GM19452 (cell line): ENCODE data around the gene BDH1.
"Not testable (repeated sequence)": the region's sequence is repeated elsewhere in the genome, so short reads cannot be mapped to it uniquely, and the experiment has no call there.

Experiments
- ATAC-seq: cut with Tn5 transposase; IDR thresholded peaks from one replicate; pipeline ENCODE4 v1.9.1; 2021; ENCODE audit not compliant: unreplicated experiment

The BDH1 gene

GRCh38 chr3:197490098-197491058 is 65.4 kb downstream of the BDH1 start:
- ATAC-seq = no peak

DNA sequence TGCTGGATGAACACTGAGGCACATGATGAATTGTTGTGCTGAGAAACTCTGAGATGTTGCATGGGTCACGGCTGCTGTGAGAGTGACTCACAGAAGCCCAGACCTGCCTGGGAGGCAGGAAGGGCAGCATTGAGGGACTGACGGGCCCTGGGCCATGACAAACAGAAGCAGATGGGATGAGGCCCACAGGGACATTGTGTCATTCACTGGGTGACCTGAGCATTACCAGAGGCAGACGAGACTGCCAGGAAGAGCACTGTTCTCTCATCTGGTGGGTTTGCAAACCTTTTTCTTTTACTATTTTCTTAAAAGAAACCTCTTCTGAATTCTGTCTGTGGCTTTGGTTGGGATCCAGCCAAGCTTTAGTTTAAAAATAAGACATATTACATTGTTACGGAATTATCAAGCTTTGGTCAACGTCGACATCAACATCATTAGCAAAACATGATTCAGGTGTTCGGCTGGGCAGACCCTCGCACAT is 67.8 kb downstream of the BDH1 start:
- no peak for ATAC-seq

DNA sequence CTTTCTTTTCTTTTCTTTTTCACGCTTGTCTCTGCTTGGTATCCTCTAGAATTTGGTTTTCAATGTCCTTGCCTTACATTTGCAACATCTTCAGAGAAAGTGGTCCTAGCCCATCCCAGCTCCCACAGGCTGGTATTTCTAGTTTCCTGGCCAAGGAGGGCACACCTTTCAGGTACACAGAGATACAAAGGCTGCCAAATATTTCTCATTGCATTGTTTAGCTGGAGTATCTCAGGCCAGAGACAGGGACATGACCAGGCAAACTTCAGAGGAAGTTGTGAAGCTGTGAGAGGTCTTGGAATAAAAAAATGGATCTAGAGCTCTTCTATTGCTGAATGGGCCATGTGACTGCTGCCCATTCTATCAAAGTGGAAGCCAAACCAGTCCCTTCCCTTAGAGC is 68.9 kb downstream of the BDH1 start:
- no peak for ATAC-seq

DNA sequence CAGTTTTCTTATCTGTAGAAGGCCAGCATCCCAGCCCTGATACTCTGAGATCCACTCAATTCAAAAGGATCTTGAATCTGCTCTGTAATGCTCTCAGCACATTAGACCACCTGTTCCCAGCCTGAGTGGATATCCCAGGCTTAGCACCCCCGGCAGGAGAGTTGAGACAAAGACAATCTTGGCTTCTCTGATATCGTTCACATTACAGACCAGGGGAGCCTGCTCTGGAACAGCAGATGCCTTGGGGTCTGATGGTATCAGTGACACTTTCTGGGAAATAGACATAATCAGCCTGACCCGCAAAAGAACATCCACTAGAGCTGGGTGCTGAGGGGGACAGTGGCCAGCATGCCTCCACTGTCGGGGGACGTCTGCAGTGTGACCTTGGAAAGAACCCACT is 70.6 kb downstream of the BDH1 start:
- ATAC-seq = no peak

- ATAC-seq = no peak
Observed at GRCh38 chr3:197484204-197484901, 71.4 kb downstream of the BDH1 start.

- no peak for ATAC-seq
Observed at GRCh38 chr3:197482001-197482400, 73.8 kb downstream of the BDH1 start.

GRCh38 chr3:197480320-197480719 is 75.4 kb downstream of the BDH1 start:
- ATAC-seq = no peak

DNA sequence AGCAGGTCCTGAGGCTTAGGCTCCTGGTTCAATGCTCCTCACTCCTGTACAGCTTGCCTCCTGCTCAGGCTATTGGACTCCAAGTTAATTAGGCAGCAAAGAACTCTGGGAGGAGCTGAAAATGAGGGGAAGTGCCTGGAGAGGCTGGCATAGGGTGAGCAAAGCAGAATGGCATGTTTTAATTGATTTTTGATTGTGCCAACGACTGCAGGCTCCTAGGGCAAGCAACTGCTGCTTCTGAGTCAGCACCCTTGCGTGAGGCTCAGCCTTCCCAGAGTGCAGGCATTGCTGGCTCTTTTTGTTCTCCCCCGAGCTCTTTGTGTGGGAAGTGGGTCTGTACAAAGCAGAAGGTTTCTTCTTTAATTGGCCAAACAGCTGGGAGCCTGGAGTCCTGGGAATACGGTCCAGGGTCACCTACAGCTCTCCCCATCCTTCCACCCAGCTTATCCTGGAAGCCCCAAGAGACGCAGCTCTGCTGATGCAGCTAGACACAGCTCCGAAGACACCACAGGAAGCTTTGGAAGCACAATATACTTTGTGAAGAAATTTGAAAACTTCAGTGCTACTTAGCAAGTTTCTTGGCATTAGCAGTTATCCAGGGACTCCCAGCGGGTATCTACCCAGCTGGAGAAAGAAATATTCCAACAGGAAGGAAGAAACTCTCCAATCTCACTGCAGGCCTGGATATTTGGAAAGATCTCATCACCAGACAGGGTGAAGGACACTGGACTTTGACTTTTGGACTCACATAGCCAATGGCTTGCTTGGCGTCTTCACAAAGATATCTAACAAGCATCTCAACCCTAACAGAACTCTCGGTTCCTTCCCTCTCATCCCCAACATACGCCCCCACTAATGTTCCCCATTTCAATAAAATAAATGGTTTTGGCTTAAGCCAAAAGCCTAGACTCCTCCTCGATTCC is 76.8 kb downstream of the BDH1 start:
- ATAC-seq = no peak

DNA sequence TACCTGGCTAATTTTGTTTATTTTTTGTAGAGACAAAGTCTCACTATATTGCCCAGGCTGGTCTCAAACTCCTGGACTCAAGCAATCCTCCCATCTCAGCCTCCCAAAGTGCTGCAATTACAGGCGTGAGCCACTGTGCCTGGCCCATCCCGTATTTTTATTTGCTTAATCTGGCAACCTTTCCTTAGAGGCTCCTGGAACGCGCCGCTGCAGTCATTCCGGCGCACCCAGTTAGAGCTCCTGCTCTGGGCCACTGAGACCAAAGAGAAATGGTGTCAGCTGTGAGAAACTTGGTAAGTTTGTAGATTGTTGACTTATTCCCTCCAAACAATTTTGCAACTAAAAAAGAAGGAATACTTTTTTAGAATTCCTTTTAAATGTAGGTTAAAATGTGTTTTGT is 78.0 kb downstream of the BDH1 start:
- not testable (repeated sequence) for ATAC-seq

- no peak for ATAC-seq
Observed at GRCh38 chr3:197475997-197476525, 79.7 kb downstream of the BDH1 start.

DNA sequence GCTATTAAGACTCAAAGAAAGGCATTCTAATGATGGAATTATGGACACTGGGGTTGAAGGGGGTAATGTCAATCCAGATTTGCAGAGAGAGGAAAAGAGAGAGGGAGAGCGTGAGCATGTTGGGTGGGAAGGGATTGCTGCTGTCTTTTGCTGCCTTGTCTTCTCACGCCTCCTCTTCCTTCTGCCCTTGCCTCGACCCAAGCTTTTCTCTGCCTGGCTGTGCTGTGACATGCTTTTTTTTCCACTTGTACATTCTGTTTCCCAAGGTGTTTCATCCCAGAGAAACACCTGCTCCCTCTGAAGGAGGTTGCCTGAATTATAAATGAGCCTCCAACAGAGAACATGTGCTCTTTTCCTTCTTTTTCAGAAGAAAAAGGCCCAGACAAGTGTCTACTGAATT is 80.3 kb downstream of the BDH1 start:
- ATAC-seq = no peak

DNA sequence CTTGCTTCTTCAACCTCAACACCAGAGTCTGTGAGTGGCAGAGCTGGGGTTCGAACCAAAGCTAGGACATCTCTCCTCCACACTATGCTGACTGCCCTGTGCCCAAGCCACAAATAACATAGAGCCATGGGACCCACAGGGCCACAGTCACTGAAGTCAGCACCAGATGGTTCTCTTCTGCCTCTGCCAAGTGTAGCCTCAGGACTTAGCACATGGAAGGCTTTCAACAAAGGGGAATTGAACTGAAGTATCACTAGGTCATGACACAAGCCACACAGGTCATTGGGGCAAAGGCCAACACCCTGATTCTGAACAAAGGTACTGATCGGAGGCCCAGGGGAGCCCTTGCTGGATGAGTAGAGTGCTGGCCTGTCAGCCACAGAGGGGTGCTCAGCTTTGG is 83.6 kb downstream of the BDH1 start:
- ATAC-seq = no peak

- no peak for ATAC-seq
Observed at GRCh38 chr3:197471221-197472010, 84.4 kb downstream of the BDH1 start.

DNA sequence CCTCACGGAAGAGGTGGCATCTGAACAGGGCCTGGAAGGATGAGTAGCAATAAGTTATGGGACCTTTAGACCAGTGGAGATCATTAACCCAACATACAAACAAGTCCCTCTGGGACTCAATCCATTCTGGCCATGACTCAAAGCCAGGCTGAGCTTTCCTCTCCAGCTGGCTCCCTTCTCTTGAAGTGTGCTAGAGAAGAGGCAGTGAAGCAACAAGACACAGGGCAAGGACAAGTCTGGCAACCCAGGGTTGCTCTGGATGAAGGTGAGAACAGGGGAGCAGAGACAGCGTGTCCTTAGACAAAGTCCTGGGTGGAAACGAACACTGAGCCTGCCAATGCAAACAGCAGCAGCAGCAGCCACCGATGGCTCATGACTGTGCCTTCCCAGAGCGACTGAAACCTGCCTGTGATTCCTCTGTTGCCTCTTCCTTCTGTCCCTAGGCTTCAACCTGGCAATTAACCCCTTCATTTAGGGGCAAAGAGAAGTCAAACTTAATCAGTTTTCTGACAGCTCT is 86.8 kb downstream of the BDH1 start:
- ATAC-seq = no peak

- no peak for ATAC-seq
Observed at GRCh38 chr3:197468167-197468566, 87.6 kb downstream of the BDH1 start.

DNA sequence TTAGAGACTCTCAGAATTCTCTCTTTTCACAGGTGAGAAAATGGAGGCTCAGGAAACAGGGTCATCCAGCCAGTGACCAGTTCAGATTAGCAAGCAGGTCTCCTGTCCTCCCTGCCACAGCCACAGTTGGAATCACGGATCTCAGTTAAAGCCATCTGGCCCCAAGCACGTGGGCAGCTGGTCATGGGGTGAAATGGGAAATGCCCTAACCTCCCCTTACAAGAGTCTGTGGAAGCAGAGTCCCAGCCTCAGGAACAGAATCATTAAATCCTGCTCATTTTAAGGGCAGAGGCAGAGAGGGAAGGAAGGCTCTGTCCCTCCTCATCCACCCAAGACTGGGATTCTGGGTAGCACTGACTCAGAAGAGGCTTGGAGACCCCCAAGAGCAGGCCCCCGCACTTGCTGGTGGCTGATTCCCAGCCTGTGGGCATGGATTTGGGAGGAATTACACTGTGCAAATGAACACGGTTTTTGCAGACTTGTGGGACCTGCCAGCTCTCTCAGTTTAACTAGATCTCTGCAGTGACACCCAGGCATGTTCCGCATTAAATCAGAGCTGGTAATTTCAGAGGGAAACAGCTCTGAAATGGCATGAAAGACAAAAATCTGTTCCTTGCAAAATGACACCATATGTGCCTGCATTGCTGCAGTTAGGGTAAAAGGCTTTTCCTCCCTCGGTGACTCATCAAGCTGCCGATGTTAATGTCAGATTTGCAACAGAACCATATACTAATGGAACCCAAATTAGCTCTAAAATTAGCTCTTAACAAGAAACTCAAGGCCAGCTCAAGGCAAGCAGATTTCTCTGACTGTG is 89.0 kb downstream of the BDH1 start:
- ATAC-seq = no peak

DNA sequence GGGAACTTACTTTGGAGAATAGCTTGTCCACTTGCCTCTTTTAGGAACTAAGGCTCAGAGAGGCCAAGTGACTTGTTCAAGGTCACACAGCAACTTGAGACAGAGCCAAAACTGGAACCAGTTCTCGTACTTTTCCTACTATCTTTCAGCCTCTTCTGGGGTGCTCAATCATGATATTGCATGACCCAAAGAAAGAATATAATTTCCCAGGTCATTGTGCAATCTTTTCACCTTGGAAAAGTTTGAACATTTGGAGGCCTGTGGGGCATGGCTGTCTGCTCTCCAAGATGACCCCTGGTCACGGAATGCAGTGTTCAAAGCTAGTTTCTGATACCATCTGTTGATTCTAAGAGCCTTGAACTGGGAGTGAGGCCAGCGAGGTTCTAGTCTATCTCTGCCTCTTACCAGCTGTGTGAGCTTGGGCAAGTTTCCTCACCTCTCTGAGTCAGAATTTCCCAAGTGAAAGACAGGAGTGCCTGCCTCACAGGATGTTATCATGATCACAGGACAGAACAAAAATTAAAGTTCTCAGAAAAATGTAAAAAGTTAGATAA is 89.7 kb downstream of the BDH1 start:
- no peak for ATAC-seq

- no peak for ATAC-seq
Observed at GRCh38 chr3:197465197-197465995, 90.4 kb downstream of the BDH1 start.
